OCI-LY1 (cell line): Measurements from ENCODE around the gene CBR1.

Experiments used
- CTCF ChIP-seq: fragments of 200-600 bp; sonication (generic), shearing (Covaris generic); IDR thresholded peaks from 2 replicates; pipeline ENCODE4 v1.5.1; 2017; ENCODE audit warnings: mild to moderate bottlenecking, antibody characterized with exemption, low read length, moderate library complexity, mixed read lengths
- EZH2 ChIP-seq: fragments of 200-600 bp; sonication (generic), shearing (Covaris generic); IDR thresholded peaks from 2 replicates; pipeline ENCODE4 v1.8.0; 2017; ENCODE audit warnings: borderline replicate concordance, mixed run types, mild to moderate bottlenecking, antibody characterized with exemption, low read length, moderate library complexity, mixed read lengths

- TF ChIP-seq CTCF (no peak), EZH2 (no peak)
Measured at GRCh38 chr21:36080386-36080785, 10.6 kb downstream of the CBR1 start.
